Colonic mucosa (tissue), 4 donors: ENCODE results near the gene MRC1. TPM values are rescaled to one million over a fixed set of nuclear protein-coding genes. Genes with fewer than 3 reads are reported as not detected.

Source experiments
- DNase-seq: peaks from one replicate; pipeline ENCODE4 v3.0.0-alpha.2; 2020
- H3K27ac ChIP-seq: fragments of 200-600 bp; one replicate; pipeline ENCODE4 v1.8.0; 2021
- H3K27me3 ChIP-seq: fragments of 200-600 bp; one replicate; pipeline ENCODE4 v1.8.0; 2021
- H3K36me3 ChIP-seq: fragments of 200-600 bp; one replicate; pipeline ENCODE4 v1.8.0; 2021
- H3K4me1 ChIP-seq: fragments of 200-600 bp; one replicate; pipeline ENCODE4 v1.8.0; 2021; ENCODE audit warnings: mild to moderate bottlenecking
- H3K4me3 ChIP-seq: fragments of 200-600 bp; one replicate; pipeline ENCODE4 v1.8.0; 2021
- H3K9ac ChIP-seq, 2 donors: one replicate each; pipeline ENCODE4 v1.7.0; 2013; ENCODE audit warnings: control low read depth in 2 of 2, low read depth in 2 of 2, low read length in 2 of 2
- H3K9me3 ChIP-seq: fragments of 200-600 bp; one replicate; pipeline ENCODE4 v1.8.0; 2021
- intact Hi-C: fragments of 100-400 bp; cut with DNase I; formaldehyde crosslinking; loops from one replicate; pipeline ENCODE4 v1.14.1; 2022
- total RNA-seq, 2 donors: library from RNA; stranded (reverse); fragmentation: NEBNext Ultra II Directional in 1 of 2; extraction: Animal tissue kit (Norgen Biotek cat#: 25700) in 1 of 2; gene quantifications; one replicate each; pipeline ENCODE4 v1.2.1, GENCODE V29; 2021
- TF ChIP-seq, protein P1 (sequence below): fragments of 200-600 bp; IDR thresholded peaks from one replicate; pipeline ENCODE4 v1.8.0; 2022; ENCODE audit warnings: antibody characterized with exemption, mild to moderate bottlenecking
- donor health status: healthy.
- donor health status: DM: no; HTN: no; CAD: no.
- donor health status: DM: no; HTN: no; CAD: no.

MRC1 gene
- total RNA-seq, 2 donors from 2014 or later: 9.2 to 19.2 TPM

DNA sequence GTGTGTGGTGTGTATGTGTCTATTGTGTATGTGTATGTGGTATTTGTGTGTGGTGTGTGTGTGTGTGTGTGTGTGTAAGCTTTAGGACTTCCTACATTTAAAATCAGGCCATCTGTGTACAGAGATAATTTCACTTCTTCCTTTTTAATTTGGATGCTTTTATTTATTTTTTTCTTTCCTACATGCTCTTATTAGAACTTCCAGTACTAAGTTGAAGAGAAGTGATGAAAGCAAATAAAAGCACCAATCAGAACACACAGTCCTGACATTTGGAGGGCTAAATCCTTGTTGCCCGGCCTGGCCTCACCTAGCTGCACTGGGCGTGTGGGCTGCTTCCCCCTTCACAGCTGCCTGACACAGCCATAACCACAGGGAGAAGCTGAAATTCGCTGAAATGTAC lies 3.8 kb upstream of the MRC1 start:
- Histone ChIP-seq H3K4me1 (no peaks in the 10 kb centered on the region), H3K36me3 (no peaks in the 10 kb centered on the region), H3K27ac (no peak overlapping the region), H3K4me3 (no peak overlapping the region), H3K27me3 (no peaks in the 10 kb centered on the region), H3K9ac (no peak overlapping the region), H3K9me3 (no peaks in the 10 kb centered on the region)
- TF ChIP-seq, protein P1, sequence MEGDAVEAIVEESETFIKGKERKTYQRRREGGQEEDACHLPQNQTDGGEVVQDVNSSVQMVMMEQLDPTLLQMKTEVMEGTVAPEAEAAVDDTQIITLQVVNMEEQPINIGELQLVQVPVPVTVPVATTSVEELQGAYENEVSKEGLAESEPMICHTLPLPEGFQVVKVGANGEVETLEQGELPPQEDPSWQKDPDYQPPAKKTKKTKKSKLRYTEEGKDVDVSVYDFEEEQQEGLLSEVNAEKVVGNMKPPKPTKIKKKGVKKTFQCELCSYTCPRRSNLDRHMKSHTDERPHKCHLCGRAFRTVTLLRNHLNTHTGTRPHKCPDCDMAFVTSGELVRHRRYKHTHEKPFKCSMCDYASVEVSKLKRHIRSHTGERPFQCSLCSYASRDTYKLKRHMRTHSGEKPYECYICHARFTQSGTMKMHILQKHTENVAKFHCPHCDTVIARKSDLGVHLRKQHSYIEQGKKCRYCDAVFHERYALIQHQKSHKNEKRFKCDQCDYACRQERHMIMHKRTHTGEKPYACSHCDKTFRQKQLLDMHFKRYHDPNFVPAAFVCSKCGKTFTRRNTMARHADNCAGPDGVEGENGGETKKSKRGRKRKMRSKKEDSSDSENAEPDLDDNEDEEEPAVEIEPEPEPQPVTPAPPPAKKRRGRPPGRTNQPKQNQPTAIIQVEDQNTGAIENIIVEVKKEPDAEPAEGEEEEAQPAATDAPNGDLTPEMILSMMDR: no peak
- DNase-seq: no peak
- intact Hi-C loops: no loop called here

DNA sequence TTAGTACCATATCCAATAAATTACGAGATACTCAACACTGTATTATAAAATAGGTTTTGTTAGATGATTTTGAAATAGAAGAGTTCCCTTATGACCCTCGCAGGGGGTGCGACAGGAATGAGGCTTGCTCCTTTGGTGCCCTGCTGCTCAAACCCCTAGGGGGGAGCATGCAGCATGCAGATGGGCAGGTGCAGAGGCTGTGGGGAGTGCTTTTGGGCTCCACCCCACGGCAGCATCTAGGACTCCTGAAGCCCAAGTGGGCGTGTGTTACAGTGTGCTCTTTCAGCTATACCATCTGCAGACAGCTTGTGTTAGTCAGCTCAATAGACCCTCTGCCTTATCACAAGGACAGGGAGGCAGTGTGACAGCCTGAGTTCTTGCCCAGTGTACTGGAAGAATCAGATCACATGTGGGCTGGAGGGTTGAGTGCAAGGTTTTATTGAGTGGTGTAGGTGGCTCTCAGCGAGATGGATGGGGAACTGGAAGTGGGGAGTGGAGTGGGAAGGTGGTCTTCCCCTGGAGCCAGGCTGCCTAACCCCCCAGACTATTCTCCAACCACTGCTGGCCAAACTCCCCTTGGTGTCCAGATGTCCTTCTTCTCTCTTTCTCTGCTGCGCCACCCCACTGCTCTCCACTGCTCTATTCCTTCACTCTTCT lies 3.1 kb upstream of the MRC1 start:
- no peak for DNase-seq
- intact Hi-C loops: no loop called here
- Histone ChIP-seq H3K27me3 (no peaks in the 10 kb centered on the region), H3K36me3 (no peaks in the 10 kb centered on the region), H3K9me3 (no peaks in the 10 kb centered on the region), H3K4me1 (no peaks in the 10 kb centered on the region), H3K9ac (no peak overlapping the region), H3K27ac (no peak overlapping the region), H3K4me3 (no peak overlapping the region)
- TF ChIP-seq, protein P1: no peak

DNA sequence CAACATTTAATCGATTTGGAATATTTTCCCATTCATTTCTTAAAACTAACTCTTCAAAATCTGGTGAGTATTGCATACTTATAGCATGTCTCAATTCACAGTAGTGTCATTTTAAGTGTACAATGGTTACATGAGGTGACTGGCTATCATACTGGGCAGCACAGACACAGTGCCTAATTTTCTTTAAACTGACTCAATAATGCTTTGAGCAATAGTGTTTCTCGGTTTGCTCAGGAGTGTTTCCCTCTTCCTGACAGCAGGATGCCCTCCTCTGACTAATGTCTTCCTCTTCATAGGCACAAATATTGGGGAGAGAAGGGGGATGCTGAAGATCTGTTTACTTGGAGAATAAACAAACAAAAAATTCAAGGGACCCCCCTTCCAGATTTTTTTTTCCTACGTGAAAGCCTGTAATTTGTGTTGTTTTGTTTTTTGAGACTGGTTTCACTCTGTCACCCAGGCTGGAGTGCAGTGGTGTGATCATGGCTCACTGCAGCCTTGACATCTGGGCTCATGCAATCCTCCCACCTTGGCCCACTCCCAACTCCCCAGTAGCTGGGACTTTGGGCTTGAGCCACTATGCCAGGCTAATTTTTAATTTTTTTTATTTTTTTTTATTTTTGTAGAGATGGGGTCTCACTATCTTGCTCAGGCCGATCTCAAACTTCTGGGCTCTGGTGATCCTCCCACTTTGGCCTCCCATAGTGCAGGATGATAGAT lies 2.2 kb downstream of the MRC1 start:
- Histone ChIP-seq H3K36me3 (no peaks in the 10 kb centered on the region), H3K27me3 (no peaks in the 10 kb centered on the region), H3K27ac (no peak overlapping the region), H3K9ac (no peak overlapping the region), H3K9me3 (no peaks in the 10 kb centered on the region), H3K4me3 (peak overlapping the region; percentile 3), H3K4me1 (no peaks in the 10 kb centered on the region)
- DNase-seq: no peak
- TF ChIP-seq, protein P1: no peak
- intact Hi-C loops: no loop called here

DNA sequence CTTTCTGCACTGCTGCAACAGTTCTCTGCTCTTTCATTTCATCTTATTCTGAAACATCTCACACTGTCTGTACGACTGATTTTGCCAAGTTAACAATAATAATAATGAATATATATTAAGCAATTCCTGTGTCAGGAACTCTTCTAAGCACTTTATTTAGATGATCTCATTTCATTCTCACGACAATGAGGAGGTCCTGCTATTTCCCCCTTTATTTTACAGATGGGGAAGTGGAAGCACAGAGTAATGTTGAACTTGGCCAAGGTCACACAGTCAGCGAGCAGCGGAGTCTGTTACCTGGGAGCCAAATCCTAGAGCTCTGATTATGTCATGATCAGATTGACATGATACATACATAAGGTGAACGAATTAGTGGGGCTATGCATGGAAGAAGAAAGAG lies 5.8 kb downstream of the MRC1 start:
- H3K27me3 ChIP-seq: no peaks in the 10 kb centered on the region

DNA sequence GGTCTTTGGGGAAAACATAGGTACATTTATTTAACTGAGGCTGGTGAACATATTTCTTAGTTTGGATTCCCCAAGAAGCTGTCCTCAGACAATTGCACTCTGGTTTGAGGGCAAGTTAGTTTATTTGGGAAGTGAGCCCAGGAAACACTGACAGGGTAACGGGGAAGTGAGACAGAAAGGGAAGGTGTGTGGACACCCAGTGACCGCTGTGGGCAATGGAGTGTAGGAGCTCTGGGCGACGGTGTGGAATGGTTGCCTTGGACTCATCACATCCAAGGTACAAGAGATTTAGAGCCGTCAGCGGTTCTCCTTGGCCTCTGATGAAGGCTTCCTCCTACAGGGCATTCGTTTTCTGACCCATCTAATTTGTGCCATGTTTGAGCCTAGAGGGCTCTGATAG lies 7.1 kb downstream of the MRC1 start:
- intact Hi-C loops: no loop called here
- H3K36me3 ChIP-seq: no peaks in the 10 kb centered on the region
- DNase-seq: no peak
- H3K9ac ChIP-seq: no peak overlapping the region
- no peak overlapping the region for H3K27ac ChIP-seq
- no peaks in the 10 kb centered on the region for H3K4me1 ChIP-seq
- H3K27me3 ChIP-seq: no peaks in the 10 kb centered on the region
- H3K9me3 ChIP-seq: no peaks in the 10 kb centered on the region
- TF ChIP-seq, protein P1: no peak
- no peak overlapping the region for H3K4me3 ChIP-seq

More for the DNA sequence above, 5.8 kb downstream of the MRC1 start:
- no peak for DNase-seq
- Histone ChIP-seq H3K4me3 (no peak overlapping the region), H3K9me3 (no peaks in the 10 kb centered on the region), H3K27ac (no peak overlapping the region), H3K4me1 (no peaks in the 10 kb centered on the region), H3K36me3 (no peaks in the 10 kb centered on the region), H3K9ac (no peak overlapping the region)
- TF ChIP-seq, protein P1: no peak
- intact Hi-C loops: no loop called here
